ENCODE data around the gene NDUFAF7. TPM values are rescaled to one million over a fixed set of nuclear protein-coding genes. Genes with fewer than 3 reads are reported as not detected.

NDUFAF7 gene
- total and polyA plus RNA-seq, 10 of the 15 experiments (the other 5 are each of a cell fraction or from before 2014, with no cell fraction given): 16.6 to 39.5 (median 24.3) TPM

GRCh38 chr2:37181726-37182684 is 49.5 kb upstream of the NDUFAF7 start (continued):
- TF ChIP-seq E2F8 (IDR thresholded peaks at IDR 0.05; ENCODE audit: low read depth, partially characterized antibody) (no peak), IKZF1 (conservative IDR thresholded peaks at IDR 0.05) (no peak), BACH1 (IDR thresholded peaks at IDR 0.05; ENCODE audit: borderline replicate concordance) (no peak)

- FAIRE-seq (no peak), DNase-seq (ENCODE audit: low read depth, low spot score) (no peak), ATAC-seq (no peak)
- SMC1A ChIA-PET (ENCODE audit: uncharacterized antibody, unreplicated experiment): no interaction called here
- H3K27me3 ChIP-seq (replicated peaks in 1 of 2; ENCODE audit: control insufficient read depth in 2 of 2, insufficient read depth in 2 of 2, low read length in 1 of 2): no peaks in the 10 kb centered on the region
- no peak within 1 kb of the TSS for H2AFZ ChIP-seq (ENCODE audit: control insufficient read depth, low read depth, low read length)
- H3K4me2 ChIP-seq (ENCODE audit: control insufficient read depth, insufficient read depth): no peak within 1 kb of the TSS
- intact Hi-C loops (cut with micrococcal nuclease; ENCODE audit: unreplicated experiment) (no loop called here), in situ Hi-C loops (cut with MboI) (no loop called here)
- WGBS (ENCODE audit: insufficient coverage, insufficient replicate concordance, low lambda C conversion rate, missing lambda C conversion rate): 67% methylated on average over 2 of the region's 2 CpGs
- H3K27ac ChIP-seq (ENCODE audit: control insufficient read depth, insufficient read depth): no peak within 1 kb of the TSS
- H3K4me1 ChIP-seq (ENCODE audit: control insufficient read depth, insufficient read depth, low read length): no peaks in the 10 kb centered on the region
- no peak for TF ChIP-seq CBX3 (IDR thresholded peaks at IDR 0.05; ENCODE audit: borderline replicate concordance, low read depth)
- no peak for TF ChIP-seq ASH2L (IDR thresholded peaks at IDR 0.05; ENCODE audit: borderline replicate concordance, low read depth)
- no peak for TF ChIP-seq SIN3A (IDR thresholded peaks at IDR 0.05; ENCODE audit: low read depth, low read length)
- no peak for TF ChIP-seq KLF5 (IDR thresholded peaks at IDR 0.05; ENCODE audit: partially characterized antibody)
- no peak for TF ChIP-seq ATF2 (IDR thresholded peaks at IDR 0.05; ENCODE audit: low read length)
- no peak within 1 kb of the TSS for H3K9ac ChIP-seq (ENCODE audit: control insufficient read depth, insufficient read depth, low read length)
- no peaks in the 10 kb centered on the region for H3K79me2 ChIP-seq (ENCODE audit: control insufficient read depth, insufficient read depth, low read length)
- RAD21 ChIA-PET (ENCODE audit: unreplicated experiment): no interaction called here
- CTCF ChIA-PET: interaction anchor here (2.8 kb wide), 1 partner anchor 20 kb away, joined by 10 read pairs; no protein-coding TSS in a partner anchor
- H3K36me3 ChIP-seq (ENCODE audit: control insufficient read depth in 2 of 2, insufficient read depth in 2 of 2, low read length in 1 of 2): no peaks in the 10 kb centered on the region
- no peaks in the 10 kb centered on the region for H4K20me1 ChIP-seq (ENCODE audit: control insufficient read depth, insufficient read depth)
- no peak within 1 kb of the TSS for H3K4me3 ChIP-seq
- POLR2A ChIA-PET: no interaction called here
- no peaks in the 10 kb centered on the region for H3K9me3 ChIP-seq (replicated peaks; ENCODE audit: control insufficient read depth, insufficient read depth, low read length)
- no TSS peak for BruUV-seq (replicated peaks)
These were observed 42.9 kb upstream of the NDUFAF7 start, which contains the start of gene SULT6B1 for GRCh38 chr2:37188570-37188969. SULT6B1 (minus strand) TSS chr2:37188670; CDS start chr2:37188640, 30 bp downstream.
